SK-N-SH (cell line): ENCODE data around the gene ECE1. TPM values are rescaled to one million over a fixed set of nuclear protein-coding genes. Genes with fewer than 3 reads are reported as not detected.

Experiments used
- CTCF ChIA-PET: fragments of 300-600, 350-600 bp; formaldehyde crosslinking; extraction: SDS; loops from one replicate; lab custom pipeline; 2021; lab: Yijun Ruan, JAX
- POLR2A ChIA-PET: fragments of 350-600 bp; sonication (Branson Sonifier 250); formaldehyde crosslinking; extraction: SDS; loops from one replicate; lab custom pipeline; 2020; ENCODE audit warnings: antibody characterized with exemption, inconsistent platforms; lab: Yijun Ruan, JAX
- DNase-seq: peaks from one replicate; pipeline ENCODE4 v3.0.0; 2012
- H2AFZ ChIP-seq: fragments of 200-600 bp; sonication (generic); 2 replicates; pipeline ENCODE4 v1.8.1; 2016; ENCODE audit warnings: antibody characterized with exemption, mild to moderate bottlenecking, low read depth
- H3F3A ChIP-seq: fragments of 200-600 bp; sonication (generic); replicated peaks from 2 replicates; pipeline ENCODE3; 2016; ENCODE audit warnings: antibody characterized with exemption, mild to moderate bottlenecking; ENCODE audit not compliant: insufficient read depth
- H3K27ac ChIP-seq, 2 experiments: fragments of 200-500 bp in 1 of 2; fragments of 200-600 bp in 1 of 2; sonication (Bioruptor generic) in 1 of 2; sonication (generic), shearing (Covaris generic) in 1 of 2; 2 replicates each; pipeline versions ENCODE4 v1.5.1 to v1.6.1; 2014 to 2016; ENCODE audit warnings: low read depth in 2 of 2, inconsistent platforms in 1 of 2, low read length in 1 of 2, mild to moderate bottlenecking in 1 of 2, mixed read lengths in 1 of 2
- H3K27me3 ChIP-seq: fragments of 200-600 bp; sonication (generic), shearing (Covaris generic); 2 replicates; pipeline ENCODE4 v1.6.1; 2016; ENCODE audit warnings: mixed run types; ENCODE audit not compliant: insufficient read depth
- H3K36me3 ChIP-seq, 2 experiments: fragments of 200-500 bp in 1 of 2; fragments of 200-600 bp in 1 of 2; sonication (Bioruptor generic) in 1 of 2; sonication (generic) in 1 of 2; replicated peaks in 1 of 2; 2 replicates each; pipeline versions ENCODE3 to v1.5.1; 2014 to 2016; ENCODE audit warnings: low read length in 1 of 2, mild to moderate bottlenecking in 1 of 2; ENCODE audit not compliant: insufficient read depth in 2 of 2, control insufficient read depth in 1 of 2
- H3K4me1 ChIP-seq, 2 experiments: fragments of 200-500 bp in 1 of 2; fragments of 200-600 bp in 1 of 2; sonication (Bioruptor generic) in 1 of 2; sonication (generic), shearing (Covaris generic) in 1 of 2; 2 replicates each; pipeline versions ENCODE4 v1.5.1 to v1.6.1; 2014 to 2016; ENCODE audit warnings: low read depth in 1 of 2, low read length in 1 of 2, mixed run types in 1 of 2; ENCODE audit not compliant: insufficient read depth in 2 of 2, control insufficient read depth in 1 of 2
- H3K4me2 ChIP-seq: fragments of 200-600 bp; sonication (generic), shearing (Covaris generic); 2 replicates; pipeline ENCODE4 v1.6.1; 2017; ENCODE audit warnings: mixed run types
- H3K4me3 ChIP-seq, 2 experiments: fragments of 200-500 bp in 1 of 2; fragments of 200-600 bp in 1 of 2; sonication (Bioruptor generic) in 1 of 2; sonication (generic), shearing (Covaris generic) in 1 of 2; 2 replicates each; pipeline versions ENCODE4 v1.5.1 to v1.8.1; 2014 to 2016; ENCODE audit warnings: low read depth in 2 of 2, inconsistent platforms in 1 of 2, low read length in 1 of 2, mild to moderate bottlenecking in 1 of 2, mixed read lengths in 1 of 2, moderate library complexity in 1 of 2
- H3K79me2 ChIP-seq: fragments of 200-600 bp; sonication (generic); 2 replicates; pipeline ENCODE4 v1.8.1; 2017; ENCODE audit warnings: mild to moderate bottlenecking; ENCODE audit not compliant: insufficient read depth
- H3K9ac ChIP-seq: fragments of 200-600 bp; sonication (generic); 2 replicates; pipeline ENCODE4 v1.6.1; 2017; ENCODE audit warnings: mixed run types
- H3K9me2 ChIP-seq: fragments of 200-600 bp; sonication (generic); 2 replicates; pipeline ENCODE4 v1.6.1; 2017; ENCODE audit warnings: mixed run types
- H3K9me3 ChIP-seq: fragments of 200-600 bp; sonication (generic); 2 replicates; pipeline ENCODE4 v1.6.1; 2017; ENCODE audit warnings: mixed run types, mild to moderate bottlenecking, moderate library complexity
- H4K20me1 ChIP-seq: fragments of 200-600 bp; sonication (generic); 2 replicates; pipeline ENCODE4 v1.6.1; 2017; ENCODE audit warnings: mild to moderate bottlenecking, mixed run types; ENCODE audit not compliant: insufficient read depth
- ELF1 ChIP-seq: IDR thresholded peaks from 2 replicates; pipeline ENCODE4 v1.4.0; 2012
- FOSL2 ChIP-seq: IDR thresholded peaks from 2 replicates; pipeline ENCODE4 v1.4.0; 2012; ENCODE audit warnings: low read depth, mild to moderate bottlenecking, moderate library complexity, borderline replicate concordance
- GABPA ChIP-seq: IDR thresholded peaks from 2 replicates; pipeline ENCODE4 v1.4.0; 2012; ENCODE audit warnings: low read depth, mild to moderate bottlenecking
- GATA2 ChIP-seq: sonication (generic); formaldehyde crosslinking; IDR thresholded peaks from 2 replicates; pipeline ENCODE4 v1.5.0; 2020; ENCODE audit warnings: mild to moderate bottlenecking, missing genetic modification reagents
- IRF3 ChIP-seq: fragments of 150-350 bp; IDR thresholded peaks from 2 replicates; pipeline ENCODE4 v1.6.1; 2016; ENCODE audit warnings: mild to moderate bottlenecking, low read depth, low read length
- JUND ChIP-seq: IDR thresholded peaks from 2 replicates; pipeline ENCODE4 v1.4.0; 2012
- NFIC ChIP-seq: IDR thresholded peaks from 2 replicates; pipeline ENCODE4 v1.4.0; 2012; ENCODE audit warnings: borderline replicate concordance
- NRF1 ChIP-seq: IDR thresholded peaks from 2 replicates; pipeline ENCODE4 v1.6.1; 2012; ENCODE audit warnings: low read depth, mild to moderate bottlenecking, low read length
- PBX3 ChIP-seq: IDR thresholded peaks from 2 replicates; pipeline ENCODE4; 2012
- POLR2AphosphoS5 ChIP-seq: IDR thresholded peaks from 2 replicates; pipeline ENCODE4 v1.6.1; 2012; ENCODE audit warnings: low read depth, low read length
- RAD21 ChIP-seq: IDR thresholded peaks from 2 replicates; pipeline ENCODE4 v1.6.1; 2012; ENCODE audit warnings: mild to moderate bottlenecking, low read length
- RFX5 ChIP-seq: IDR thresholded peaks from 2 replicates; pipeline ENCODE4 v1.6.1; 2012; ENCODE audit warnings: mild to moderate bottlenecking, improper control_type of control experiment, low read length
- SIN3A ChIP-seq: IDR thresholded peaks from 2 replicates; pipeline ENCODE4 v1.6.1; 2012; ENCODE audit warnings: low read depth, mild to moderate bottlenecking, low read length, moderate library complexity, borderline replicate concordance
- SMC3 ChIP-seq: IDR thresholded peaks from 2 replicates; pipeline ENCODE4 v1.6.1; 2012; ENCODE audit warnings: low read depth, low read length, improper control_type of control experiment
- YY1 ChIP-seq: IDR thresholded peaks from 2 replicates; pipeline ENCODE4 v1.4.0; 2012; ENCODE audit warnings: low read depth, mild to moderate bottlenecking
- ZBTB33 ChIP-seq: IDR thresholded peaks from 2 replicates; pipeline ENCODE4 v1.4.0; 2012; ENCODE audit warnings: low read depth, borderline replicate concordance
- WGBS: methylation state at CpG from one replicate; pipeline ENCODE4 v1.1.6; 2017; ENCODE audit warnings: low lambda C conversion rate; 5-methylcytosine and 5-hydroxymethylcytosine counted together
- polyA plus RNA-seq, 3 experiments: library from polyadenylated mRNA; depleted of rRNA; stranded (reverse); fragments of >200 nt; gene quantifications; 2 replicates each; pipeline ENCODE4 v1.2.3, GENCODE V29; 2012
- TF ChIP-seq, protein P1 (sequence below): IDR thresholded peaks from 2 replicates; pipeline ENCODE4 v1.4.0; 2012; ENCODE audit warnings: low read depth, borderline replicate concordance
- TF ChIP-seq, protein P2 (sequence below): IDR thresholded peaks from 2 replicates; pipeline ENCODE4 v1.6.1; 2012; ENCODE audit warnings: mild to moderate bottlenecking, low read depth, low read length, moderate library complexity

Gene ECE1
- polyA plus RNA-seq, 1 of the 3 experiments (the other 2 are of a cell fraction): 96.6 TPM

DNA sequence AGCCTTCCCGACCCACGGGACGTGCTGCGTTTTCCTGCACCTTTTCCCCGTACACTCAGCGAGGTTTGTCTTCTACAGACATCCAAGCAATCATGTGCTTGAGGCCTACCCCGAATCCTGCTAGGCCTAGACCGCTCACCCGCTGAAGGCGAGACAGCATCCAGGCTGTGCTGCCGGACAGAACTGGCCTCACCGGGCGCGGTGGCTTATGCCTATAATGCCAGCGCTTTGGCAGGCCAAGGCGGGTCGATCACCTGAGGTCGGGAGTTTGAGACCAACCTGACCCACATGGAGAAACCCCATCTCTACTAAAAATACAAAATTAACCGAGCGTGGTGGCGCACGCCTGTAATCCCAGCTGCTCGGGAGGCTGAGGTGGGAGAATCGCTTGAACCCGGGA is 54.1 kb downstream of the ECE1 start:
- WGBS: 98% methylated on average over 25 of the region's 25 CpGs
- no peaks in the 10 kb centered on the region for H3K9me3 ChIP-seq
- DNase-seq: no peak
- no peaks in the 10 kb centered on the region for H3K79me2 ChIP-seq
- POLR2A ChIA-PET: no interaction called here
- peaks cover 11% of the 10 kb centered on the region for H3F3A ChIP-seq
- no peak overlapping the region for H3K27ac ChIP-seq
- H2AFZ ChIP-seq: no peak overlapping the region
- H3K9ac ChIP-seq: no peak overlapping the region
- TF ChIP-seq ZBTB33 (no peak), PBX3 (no peak), RFX5 (no peak), SMC3 (no peak), POLR2AphosphoS5 (no peak), IRF3 (no peak), FOSL2 (no peak), JUND (no peak), GATA2 (no peak), RAD21 (no peak), YY1 (no peak), GABPA (no peak), NFIC (no peak), SIN3A (no peak), ELF1 (no peak), NRF1 (no peak)
- TF ChIP-seq, protein P1, sequence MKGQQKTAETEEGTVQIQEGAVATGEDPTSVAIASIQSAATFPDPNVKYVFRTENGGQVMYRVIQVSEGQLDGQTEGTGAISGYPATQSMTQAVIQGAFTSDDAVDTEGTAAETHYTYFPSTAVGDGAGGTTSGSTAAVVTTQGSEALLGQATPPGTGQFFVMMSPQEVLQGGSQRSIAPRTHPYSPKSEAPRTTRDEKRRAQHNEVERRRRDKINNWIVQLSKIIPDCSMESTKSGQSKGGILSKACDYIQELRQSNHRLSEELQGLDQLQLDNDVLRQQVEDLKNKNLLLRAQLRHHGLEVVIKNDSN: no peak
- TF ChIP-seq, protein P2, sequence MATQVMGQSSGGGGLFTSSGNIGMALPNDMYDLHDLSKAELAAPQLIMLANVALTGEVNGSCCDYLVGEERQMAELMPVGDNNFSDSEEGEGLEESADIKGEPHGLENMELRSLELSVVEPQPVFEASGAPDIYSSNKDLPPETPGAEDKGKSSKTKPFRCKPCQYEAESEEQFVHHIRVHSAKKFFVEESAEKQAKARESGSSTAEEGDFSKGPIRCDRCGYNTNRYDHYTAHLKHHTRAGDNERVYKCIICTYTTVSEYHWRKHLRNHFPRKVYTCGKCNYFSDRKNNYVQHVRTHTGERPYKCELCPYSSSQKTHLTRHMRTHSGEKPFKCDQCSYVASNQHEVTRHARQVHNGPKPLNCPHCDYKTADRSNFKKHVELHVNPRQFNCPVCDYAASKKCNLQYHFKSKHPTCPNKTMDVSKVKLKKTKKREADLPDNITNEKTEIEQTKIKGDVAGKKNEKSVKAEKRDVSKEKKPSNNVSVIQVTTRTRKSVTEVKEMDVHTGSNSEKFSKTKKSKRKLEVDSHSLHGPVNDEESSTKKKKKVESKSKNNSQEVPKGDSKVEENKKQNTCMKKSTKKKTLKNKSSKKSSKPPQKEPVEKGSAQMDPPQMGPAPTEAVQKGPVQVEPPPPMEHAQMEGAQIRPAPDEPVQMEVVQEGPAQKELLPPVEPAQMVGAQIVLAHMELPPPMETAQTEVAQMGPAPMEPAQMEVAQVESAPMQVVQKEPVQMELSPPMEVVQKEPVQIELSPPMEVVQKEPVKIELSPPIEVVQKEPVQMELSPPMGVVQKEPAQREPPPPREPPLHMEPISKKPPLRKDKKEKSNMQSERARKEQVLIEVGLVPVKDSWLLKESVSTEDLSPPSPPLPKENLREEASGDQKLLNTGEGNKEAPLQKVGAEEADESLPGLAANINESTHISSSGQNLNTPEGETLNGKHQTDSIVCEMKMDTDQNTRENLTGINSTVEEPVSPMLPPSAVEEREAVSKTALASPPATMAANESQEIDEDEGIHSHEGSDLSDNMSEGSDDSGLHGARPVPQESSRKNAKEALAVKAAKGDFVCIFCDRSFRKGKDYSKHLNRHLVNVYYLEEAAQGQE: no peak
- H3K4me3 ChIP-seq: no peak overlapping the region
- no peak overlapping the region for H3K4me2 ChIP-seq
- H3K27me3 ChIP-seq: no peaks in the 10 kb centered on the region
- H4K20me1 ChIP-seq: no peaks in the 10 kb centered on the region
- peaks cover 13 to 39% of the 10 kb centered on the region in 2 experiments for H3K36me3 ChIP-seq
- CTCF ChIA-PET: interaction anchor here (1.2 to 5.4 kb wide), 3 partner anchors 19 to 135 kb away, joined by 3 to 201 read pairs (median 73); no protein-coding TSS in a partner anchor
- no peaks in the 10 kb centered on the region for H3K4me1 ChIP-seq
- no peaks in the 10 kb centered on the region for H3K9me2 ChIP-seq
